HCT116 (cell line): Measurements from ENCODE around the gene MAP2K1. TPM values are rescaled to one million over a fixed set of nuclear protein-coding genes. Genes with fewer than 3 reads are reported as not detected.

Experiments used
- ATAC-seq: fragments of 200-7000 bp; cut with Tn5 transposase; 2 replicates; pipeline ENCODE4 v1.9.1; 2020; ENCODE audit warnings: mild to moderate bottlenecking, moderate library complexity
- BruUV-seq: library from RNA; stranded (reverse); fragments of 400-500 nt; replicated peaks from 2 replicates; lab custom pipeline; 2021; lab: Mats Ljungman, UMichigan
- CTCF ChIA-PET: fragments of 300-600 bp; sonication (Branson Sonifier 250); formaldehyde crosslinking; loops from one replicate; lab custom pipeline; 2021; ENCODE audit warnings: antibody characterized with exemption; lab: Charles Lee
- POLR2A ChIA-PET: fragments of 300-600, 350-600 bp; sonication (Branson Sonifier 250); formaldehyde crosslinking; loops from one replicate; lab custom pipeline; 2021; ENCODE audit warnings: antibody characterized with exemption; lab: Charles Lee
- RAD21 ChIA-PET, 2 experiments: fragments of 300-600 bp; sonication (Branson Sonifier 250); formaldehyde crosslinking; loops; one replicate each; lab custom pipeline; 2023; ENCODE audit warnings: low total read pairs in 2 of 2; ENCODE audit not compliant: uncharacterized antibody in 2 of 2, unreplicated experiment in 2 of 2, low non-redundant PET in 1 of 2; lab: Charles Lee
- DNase-seq: peaks from one replicate; pipeline ENCODE4 v3.0.0-alpha.2; 2010; ENCODE audit warnings: low read depth, low spot score
- H2AFZ ChIP-seq: fragments of 200-600 bp; shearing (Covaris generic), sonication (generic); 2 replicates; pipeline ENCODE4 v1.6.1; 2017; ENCODE audit warnings: low read depth, mixed run types, mixed read lengths, antibody characterized with exemption, low read length; ENCODE audit not compliant: poor library complexity, severe bottlenecking
- H3K27ac ChIP-seq: 2 replicates; pipeline ENCODE4 v1.5.1; 2012; ENCODE audit warnings: low read depth, low read length
- H3K27me3 ChIP-seq: fragments of 200-600 bp; sonication (generic); 2 replicates; pipeline ENCODE4 v1.6.1; 2016; ENCODE audit warnings: mixed run types, low read length, mixed read lengths; ENCODE audit not compliant: insufficient read depth
- H3K36me3 ChIP-seq, 2 experiments: fragments of 200-500 bp in 1 of 2; fragments of 200-600 bp in 1 of 2; sonication (Bioruptor generic) in 1 of 2; sonication (generic) in 1 of 2; 2 replicates each; pipeline versions ENCODE4 v1.5.1 to v1.6.1; 2014 to 2016; ENCODE audit warnings: low read length in 2 of 2, inconsistent platforms in 1 of 2, mixed read lengths in 1 of 2, mixed run types in 1 of 2; ENCODE audit not compliant: insufficient read depth in 2 of 2, control insufficient read depth in 1 of 2
- H3K4me1 ChIP-seq, 2 experiments: fragments of 200-600 bp in 1 of 2; sonication (generic) in 1 of 2; 2 replicates each; pipeline versions ENCODE4 v1.5.1 to v1.6.1; 2012 to 2017; ENCODE audit warnings: low read length in 2 of 2, inconsistent platforms in 1 of 2, mild to moderate bottlenecking in 1 of 2, mixed read lengths in 1 of 2, mixed run types in 1 of 2, moderate library complexity in 1 of 2; ENCODE audit not compliant: insufficient read depth in 2 of 2, control insufficient read depth in 1 of 2
- H3K4me2 ChIP-seq: fragments of 200-600 bp; sonication (generic); 2 replicates; pipeline ENCODE4 v1.6.1; 2017; ENCODE audit warnings: mixed run types, low read length, mixed read lengths
- H3K4me3 ChIP-seq, 2 experiments: fragments of 200-600 bp in 1 of 2; sonication (generic) in 1 of 2; replicated peaks in 1 of 2; 2 replicates each; pipeline ENCODE4 v1.5.1; 2011 to 2016; ENCODE audit warnings: low read length in 2 of 2, control low read depth in 1 of 2, low read depth in 1 of 2, mild to moderate bottlenecking in 1 of 2, mixed read lengths in 1 of 2, mixed run types in 1 of 2
- H3K79me2 ChIP-seq: fragments of 200-600 bp; sonication (generic); 2 replicates; pipeline ENCODE4 v1.6.1; 2017; ENCODE audit warnings: mild to moderate bottlenecking, mixed run types, low read length, moderate library complexity, mixed read lengths; ENCODE audit not compliant: insufficient read depth
- H3K9ac ChIP-seq: fragments of 200-600 bp; sonication (generic); 2 replicates; pipeline ENCODE4 v1.6.1; 2016; ENCODE audit warnings: low read length, mixed read lengths
- H3K9me2 ChIP-seq: fragments of 200-600 bp; sonication (generic), shearing (Covaris generic); 2 replicates; pipeline ENCODE4 v1.6.1; 2017; ENCODE audit warnings: mixed run types, mild to moderate bottlenecking, moderate library complexity; ENCODE audit not compliant: insufficient read depth
- H3K9me3 ChIP-seq, 2 experiments: fragments of 200-500 bp in 1 of 2; fragments of 200-600 bp in 1 of 2; sonication (Bioruptor generic) in 1 of 2; sonication (generic) in 1 of 2; 2 replicates each; pipeline ENCODE4 v1.6.1; 2014 to 2017; ENCODE audit warnings: low read length in 2 of 2, mixed read lengths in 2 of 2, inconsistent platforms in 1 of 2, low read depth in 1 of 2, mild to moderate bottlenecking in 1 of 2, mixed run types in 1 of 2, moderate library complexity in 1 of 2; ENCODE audit not compliant: control insufficient read depth in 1 of 2, insufficient read depth in 1 of 2
- H4K20me1 ChIP-seq: fragments of 200-600 bp; sonication (generic), shearing (Covaris generic); 2 replicates; pipeline ENCODE4 v1.6.1; 2017; ENCODE audit warnings: mixed run types, mild to moderate bottlenecking, moderate library complexity; ENCODE audit not compliant: insufficient read depth
- ATF3 ChIP-seq: IDR thresholded peaks from 2 replicates; pipeline ENCODE4 v1.6.1; 2012
- EGR1 ChIP-seq: IDR thresholded peaks from 2 replicates; pipeline ENCODE4 v1.6.1; 2012; ENCODE audit warnings: low read depth
- FOSL1 ChIP-seq: IDR thresholded peaks from 2 replicates; pipeline ENCODE4 v1.6.1; 2012; ENCODE audit warnings: low read depth
- JUND ChIP-seq: IDR thresholded peaks from 2 replicates; pipeline ENCODE4 v1.6.1; 2012
- MAX ChIP-seq: IDR thresholded peaks from 2 replicates; pipeline ENCODE4 v1.6.1; 2012
- POLR2A ChIP-seq: IDR thresholded peaks from 2 replicates; pipeline ENCODE4 v1.7.0; 2011; ENCODE audit warnings: borderline replicate concordance; ENCODE audit not compliant: insufficient read depth, insufficient read length; ENCODE audit errors: extremely low read depth
- POLR2AphosphoS5 ChIP-seq: IDR thresholded peaks from 2 replicates; pipeline ENCODE4 v1.6.1; 2011; ENCODE audit warnings: mild to moderate bottlenecking, low read depth, low read length, moderate library complexity
- RAD21 ChIP-seq: IDR thresholded peaks from 2 replicates; pipeline ENCODE4 v1.6.1; 2012; ENCODE audit warnings: low read depth, mild to moderate bottlenecking
- REST ChIP-seq: IDR thresholded peaks from 2 replicates; pipeline ENCODE4 v1.6.1; 2012; ENCODE audit warnings: low read depth
- SIN3A ChIP-seq: IDR thresholded peaks from 2 replicates; pipeline ENCODE4 v1.6.1; 2012; ENCODE audit warnings: low read depth
- SP1 ChIP-seq: IDR thresholded peaks from 2 replicates; pipeline ENCODE4 v1.6.1; 2012; ENCODE audit warnings: low read depth
- SRF ChIP-seq: IDR thresholded peaks from 2 replicates; pipeline ENCODE4 v1.6.1; 2012; ENCODE audit warnings: low read depth
- YY1 ChIP-seq: IDR thresholded peaks from 2 replicates; pipeline ENCODE4 v1.6.1; 2011; ENCODE audit warnings: low read length, low read depth, moderate library complexity, mild to moderate bottlenecking; ENCODE audit not compliant: insufficient replicate concordance; ENCODE audit errors: extremely low read depth
- ZBTB33 ChIP-seq: IDR thresholded peaks from 2 replicates; pipeline ENCODE4 v1.6.1; 2011; ENCODE audit warnings: mild to moderate bottlenecking, low read length, moderate library complexity; ENCODE audit not compliant: insufficient replicate concordance; ENCODE audit errors: extremely low read depth
- ZNF274 ChIP-seq: fragments of 200-500 bp; sonication (Bioruptor generic); IDR thresholded peaks from 2 replicates; pipeline ENCODE4 v1.6.1; 2014; ENCODE audit warnings: mild to moderate bottlenecking, low read depth, low read length, inconsistent platforms
- intact Hi-C: fragments of 100-400 bp; cut with micrococcal nuclease; formaldehyde crosslinking; loops from 2 replicates; pipeline ENCODE4 v1.10.0; 2022
- total RNA-seq: library from RNA; stranded (reverse); gene quantifications from one replicate; pipeline ENCODE4 v1.2.1, GENCODE V29; 2021; ENCODE audit not compliant: unreplicated experiment

Gene MAP2K1
- total RNA-seq, 1 experiment from 2014 or later = 52.3 TPM

GRCh38 chr15:66419471-66419870, 32.8 kb downstream of the MAP2K1 start:
- no peak for ATAC-seq
- Histone ChIP-seq H3K27ac (no peak overlapping the region), H3K9me2 (no peaks in the 10 kb centered on the region), H3K4me3 (no peak overlapping the region), H3K36me3 (0 out of 4 replicates have a peak, but pooled peaks cover 0 to under 1% of the 10 kb centered on the region in 2 experiments), H3K9ac (no peak overlapping the region), H4K20me1 (0 out of 2 replicates have a peak, but pooled peaks cover 2% of the 10 kb centered on the region), H3K4me1 (no peaks in the 10 kb centered on the region), H2AFZ (no peak overlapping the region), H3K9me3 (peaks cover 0 to under 1% of the 10 kb centered on the region in 2 experiments; a peak in 1 of 4 replicates), H3K4me2 (no peak overlapping the region), H3K27me3 (no peaks in the 10 kb centered on the region), H3K79me2 (peaks cover 78% of the 10 kb centered on the region)
- intact Hi-C loops = no loop called here
- ChIA-PET CTCF (interaction anchor here (0.7 kb wide), 1 partner anchor 1776 kb away, joined by 5 read pairs; no protein-coding TSS in a partner anchor), POLR2A (no interaction called here), RAD21 (no interaction called here)
- no peak for DNase-seq
- TF ChIP-seq SRF (no peak), FOSL1 (no peak), SIN3A (no peak), POLR2AphosphoS5 (no peak), ZBTB33 (no peak), REST (no peak), ATF3 (no peak), SP1 (no peak), MAX (no peak), EGR1 (no peak), JUND (no peak), YY1 (no peak), ZNF274 (no peak), POLR2A (no peak), RAD21 (no peak)
- BruUV-seq = no TSS peak
